Left ventricle myocardium superior (tissue), 1 donor: ENCODE data around the gene CCDC15. TPM values are rescaled to one million over a fixed set of nuclear protein-coding genes. Genes with fewer than 3 reads are reported as not detected.
"Not testable (repeated sequence)": the region's sequence is repeated elsewhere in the genome, so short reads cannot be mapped to it uniquely, and the experiment has no call there.

Experiments
- ATAC-seq: fragments of 200-7000 bp; cut with Tn5 transposase; one replicate; pipeline ENCODE4 v1.9.1; 2020; ENCODE audit warnings: mild to moderate bottlenecking, moderate library complexity
- DNase-seq: peaks from one replicate; pipeline ENCODE4 v3.0.0-alpha.2; 2020
- intact Hi-C: fragments of 100-400 bp; cut with micrococcal nuclease; formaldehyde crosslinking; loops from one replicate; pipeline ENCODE4 v1.11.0; 2022
- total RNA-seq: library from RNA; stranded (reverse); fragmentation: NEBNext Ultra II Directional; extraction: Animal tissue kit (Norgen Biotek cat#: 25700); gene quantifications from one replicate; pipeline ENCODE4 v1.2.1, GENCODE V29; 2021
- donor health status: DM: no; HTN: yes; CAD: no; lungs with severe emphysema.

Gene CCDC15
- total RNA-seq, 1 donor from 2014 or later = 0.25 TPM

GRCh38 chr11:125089481-125089880 is 135.5 kb downstream of the CCDC15 start:
- ATAC-seq, DNase-seq, intact Hi-C loops: not testable (repeated sequence)

GRCh38 chr11:125090151-125090550 is 136.1 kb downstream of the CCDC15 start:
- not testable (repeated sequence) for ATAC-seq, DNase-seq
- intact Hi-C loops = loop anchor here (5.0 kb wide), 1 partner anchor 342 kb away; no protein-coding TSS in a partner anchor

DNA sequence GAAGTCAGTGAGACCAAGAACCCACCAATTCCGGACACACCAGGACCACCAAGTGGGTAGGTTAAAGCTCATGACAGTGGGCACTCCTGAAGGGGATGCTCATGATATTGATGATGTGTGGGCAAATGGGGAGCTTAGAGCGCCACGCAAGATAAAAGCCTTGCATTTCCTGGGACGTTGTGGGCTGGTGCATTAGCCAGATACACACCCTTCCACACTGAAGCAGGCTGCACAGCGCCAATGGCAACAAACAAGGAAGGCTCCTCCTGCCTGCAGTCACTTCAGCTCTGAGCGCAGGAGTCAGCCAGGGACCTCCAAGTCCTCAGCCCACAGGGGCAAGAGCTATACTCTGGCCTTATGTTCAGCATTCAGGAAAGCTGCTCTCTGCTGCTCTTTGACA is 136.8 kb downstream of the CCDC15 start:
- ATAC-seq (peak; percentile 28), DNase-seq (no peak)
- intact Hi-C loops = loop anchor here (5.0 kb wide), 1 partner anchor 341 kb away; no protein-coding TSS in a partner anchor

Other genes starting within 250 kb of the CCDC15 start
- gene NRGN, start 214.3 kb upstream of the CCDC15 start, total RNA-seq = 4.1 TPM
- gene VSIG2, start 201.9 kb upstream of the CCDC15 start, total RNA-seq = 1.1 TPM
- 40.5 TPM for gene ESAM, start 191.9 kb upstream of the CCDC15 start, total RNA-seq
- 3.4 TPM for gene MSANTD2, start 153.8 kb upstream of the CCDC15 start, total RNA-seq
- 4.5 TPM for gene ROBO3, start 88.8 kb upstream of the CCDC15 start, total RNA-seq
- gene ROBO4, start 56.3 kb upstream of the CCDC15 start, total RNA-seq = 27.6 TPM
- not detected for gene HEPN1, start 35.0 kb upstream of the CCDC15 start, total RNA-seq
- gene HEPACAM, start 18.2 kb upstream of the CCDC15 start, total RNA-seq = 0.62 TPM
- gene SLC37A2, start 109.1 kb downstream of the CCDC15 start, total RNA-seq = 3.5 TPM
- 7.9 TPM for gene TMEM218, start 157.4 kb downstream of the CCDC15 start, total RNA-seq
- 7.6 TPM for gene PKNOX2, start 210.5 kb downstream of the CCDC15 start, total RNA-seq